HepG2 (cell line): ENCODE measurements around the gene DGCR8. TPM values are rescaled to one million over a fixed set of nuclear protein-coding genes. Genes with fewer than 3 reads are reported as not detected.

Experiments
- CEBPZ ChIP-seq: IDR thresholded peaks from 2 replicates; pipeline ENCODE4 v1.6.1; 2012; ENCODE audit warnings: low read length, improper control_type of control experiment
- CENPT ChIP-seq: sonication (generic); formaldehyde crosslinking; IDR thresholded peaks from 2 replicates; pipeline ENCODE4 v1.8.0; 2022; ENCODE audit warnings: low read depth, mild to moderate bottlenecking, moderate library complexity, missing genetic modification reagents
- GZF1 ChIP-seq: sonication (generic); formaldehyde crosslinking; IDR thresholded peaks from 2 replicates; pipeline ENCODE4 v1.5.1; 2020; ENCODE audit warnings: mild to moderate bottlenecking, missing genetic modification reagents
- HMG20B ChIP-seq: conservative IDR thresholded peaks from 2 replicates; pipeline ENCODE4 v1.6.1; 2016; ENCODE audit warnings: missing genetic modification reagents, missing compliant biosample characterization
- HMGXB3 ChIP-seq: sonication (generic); formaldehyde crosslinking; IDR thresholded peaks from 2 replicates; pipeline ENCODE4 v1.4.0; 2020; ENCODE audit warnings: missing genetic modification reagents, borderline replicate concordance
- MLXIP ChIP-seq: sonication (generic); formaldehyde crosslinking; IDR thresholded peaks from 2 replicates; pipeline ENCODE4 v1.9.0; 2021; ENCODE audit warnings: missing genetic modification reagents, borderline replicate concordance
- NAIF1 ChIP-seq: sonication (generic); formaldehyde crosslinking; IDR thresholded peaks from 2 replicates; pipeline ENCODE4 v1.5.0; 2020; ENCODE audit warnings: mild to moderate bottlenecking, missing genetic modification reagents, borderline replicate concordance
- NPAS2 ChIP-seq: sonication (generic); formaldehyde crosslinking; IDR thresholded peaks from 2 replicates; pipeline ENCODE4 v1.8.0; 2022; ENCODE audit warnings: mild to moderate bottlenecking, missing genetic modification reagents, borderline replicate concordance
- PAWR ChIP-seq: sonication (generic); formaldehyde crosslinking; IDR thresholded peaks from 2 replicates; pipeline ENCODE4 v1.4.0; 2020; ENCODE audit warnings: missing genetic modification reagents, mild to moderate bottlenecking, borderline replicate concordance
- POLR2AphosphoS5 ChIP-seq: IDR thresholded peaks from 2 replicates; pipeline ENCODE4 v1.6.1; 2012; ENCODE audit warnings: low read depth, low read length
- SIN3A ChIP-seq: IDR thresholded peaks from 2 replicates; pipeline ENCODE4 v1.6.1; 2011; ENCODE audit warnings: low read depth, mild to moderate bottlenecking, control low read depth, low read length, borderline replicate concordance
- SIX4 ChIP-seq: sonication (generic); formaldehyde crosslinking; IDR thresholded peaks from 2 replicates; pipeline ENCODE4 v1.4.0; 2020; ENCODE audit warnings: missing genetic modification reagents
- SP2 ChIP-seq: sonication (generic); formaldehyde crosslinking; IDR thresholded peaks from 2 replicates; pipeline ENCODE4 v1.5.1; 2020; ENCODE audit warnings: mild to moderate bottlenecking, missing genetic modification reagents
- ZC3H4 ChIP-seq: sonication (generic); formaldehyde crosslinking; IDR thresholded peaks from 2 replicates; pipeline ENCODE4 v1.4.0; 2020; ENCODE audit warnings: missing genetic modification reagents, borderline replicate concordance
- ZNF446 ChIP-seq: sonication (generic); formaldehyde crosslinking; IDR thresholded peaks from 2 replicates; pipeline ENCODE4 v1.5.0; 2020; ENCODE audit warnings: mild to moderate bottlenecking, missing genetic modification reagents
- ZNF567 ChIP-seq: sonication (generic); formaldehyde crosslinking; IDR thresholded peaks from 2 replicates; pipeline ENCODE4 v1.8.1; 2023; ENCODE audit warnings: mild to moderate bottlenecking, missing genetic modification reagents, borderline replicate concordance
- ZNF597 ChIP-seq: sonication (generic); formaldehyde crosslinking; IDR thresholded peaks from 2 replicates; pipeline ENCODE4 v1.5.0; 2020; ENCODE audit warnings: missing genetic modification reagents
- polyA plus RNA-seq, 8 experiments: library from polyadenylated mRNA; depleted of rRNA in 3 of 8; stranded (reverse) in 7 of 8; unstranded in 1 of 8; fragments of >200 nt; fragmentation: Illumina TruSeq in 4 of 8; extraction: Trizol in 4 of 8; gene quantifications; 2 replicates each; pipeline versions ENCODE4 v1.2.1 to v1.2.3, GENCODE V29; 2011 to 2016; ENCODE audit warnings: low read depth in 4 of 8, missing spikeins in 1 of 8, mixed read lengths in 1 of 8; ENCODE audit not compliant: insufficient read depth in 1 of 8
- total RNA-seq, 5 experiments: library from RNA; depleted of rRNA; stranded (reverse); fragments of >200 nt; fragmentation: Illumina TruSeq; extraction: Trizol; gene quantifications; 2 replicates each; pipeline ENCODE4 v1.2.3, GENCODE V29; 2016; ENCODE audit warnings: low read depth in 1 of 5

DGCR8 gene
- total and polyA plus RNA-seq, 2 of the 13 experiments (the other 11 are each of a cell fraction or from before 2014, with no cell fraction given) = 10.2 to 23.2 TPM

- TF ChIP-seq ZNF446 (CRISPR knock-in tag) = no peak
- TF ChIP-seq HMGXB3 (CRISPR knock-in tag) = no peak
- TF ChIP-seq SIN3A = peak; percentile 61; the same call in 1 of the 2 replicates
- TF ChIP-seq NPAS2 (CRISPR knock-in tag) = no peak
- TF ChIP-seq PAWR (CRISPR knock-in tag) = no peak
- no peak for TF ChIP-seq MLXIP (CRISPR knock-in tag)
- TF ChIP-seq SIX4 (CRISPR knock-in tag) = no peak
- TF ChIP-seq ZNF597 (CRISPR knock-in tag) = no peak
- no peak; the same call in 1 of the 2 replicates for TF ChIP-seq HMG20B (CRISPR knock-in tag)
- no peak for TF ChIP-seq CEBPZ
- TF ChIP-seq CENPT (CRISPR knock-in tag) = no peak
- TF ChIP-seq ZC3H4 = no peak
- TF ChIP-seq SP2 = no peak
- 0 out of 2 replicates have a peak, but pooled peaks have one; percentile 44 for TF ChIP-seq GZF1 (CRISPR knock-in tag)
- TF ChIP-seq POLR2AphosphoS5 = 0 out of 2 replicates have a peak, but pooled peaks have one; percentile 7
- no peak for TF ChIP-seq NAIF1 (CRISPR knock-in tag)
- TF ChIP-seq ZNF567 (CRISPR knock-in tag) = no peak
These were observed 49.1 kb downstream of the DGCR8 start (continued) for GRCh38 chr22:20128902-20129746.
